HG02623 (cell line): ENCODE results near the gene NAGK.
"Not testable (repeated sequence)": the region's sequence is repeated elsewhere in the genome, so short reads cannot be mapped to it uniquely, and the experiment has no call there.

Experiments used
- ATAC-seq: cut with Tn5 transposase; IDR thresholded peaks from one replicate; pipeline ENCODE4 v1.9.1; 2021; ENCODE audit warnings: moderate library complexity; ENCODE audit not compliant: unreplicated experiment

The NAGK gene

DNA sequence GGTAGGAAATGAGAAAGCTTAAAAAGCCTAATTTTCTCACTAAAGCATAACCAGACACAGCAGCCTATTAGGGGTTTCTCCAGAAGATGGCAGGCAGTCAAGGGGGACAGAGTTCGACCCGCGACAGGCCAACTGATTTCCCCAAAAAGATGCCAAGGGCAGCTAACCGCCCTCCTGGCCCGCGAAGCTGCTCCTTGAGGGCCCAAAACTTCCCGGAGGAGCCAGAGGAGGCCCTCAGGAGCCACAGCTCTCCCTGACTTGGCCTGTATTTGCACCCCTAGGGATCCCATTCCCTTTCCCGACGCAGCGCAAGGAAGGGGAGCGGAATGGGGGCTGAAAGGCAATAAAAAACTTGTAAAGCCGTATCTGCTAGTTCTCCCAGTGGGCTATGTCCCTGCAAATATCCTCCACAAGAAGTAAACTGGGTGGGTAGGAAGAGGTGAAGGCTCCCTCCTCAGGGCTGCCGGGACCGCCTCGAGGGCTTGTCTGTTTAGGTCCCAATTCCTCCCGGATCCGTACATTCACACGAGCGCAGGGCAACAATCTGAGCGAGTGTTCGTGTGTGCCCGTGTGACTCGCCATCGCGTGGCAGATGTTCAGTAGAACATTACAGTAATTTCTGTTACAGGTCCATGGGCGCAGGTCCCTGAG is 756 bp upstream of the NAGK start:
- peak; percentile 1 for ATAC-seq

DNA sequence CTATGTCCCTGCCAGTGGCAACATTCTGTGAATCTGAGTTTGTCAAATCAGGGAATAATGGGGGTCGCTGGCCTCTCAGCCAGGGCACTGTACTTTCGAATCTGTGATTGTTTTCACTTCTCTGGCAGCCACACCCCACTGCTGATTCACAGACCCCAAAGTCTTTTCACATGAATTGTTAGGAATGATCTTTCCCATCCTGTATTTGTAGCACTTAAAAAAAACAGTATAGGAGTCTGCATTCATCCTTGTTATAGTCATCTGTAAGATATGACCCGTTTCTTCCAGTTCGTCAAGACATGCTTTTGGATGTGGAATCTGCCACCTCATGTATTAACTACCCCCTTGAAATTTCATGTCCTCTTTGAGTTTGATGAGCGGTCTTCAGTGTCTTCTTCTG is 928 bp downstream of the NAGK start:
- no peak for ATAC-seq

DNA sequence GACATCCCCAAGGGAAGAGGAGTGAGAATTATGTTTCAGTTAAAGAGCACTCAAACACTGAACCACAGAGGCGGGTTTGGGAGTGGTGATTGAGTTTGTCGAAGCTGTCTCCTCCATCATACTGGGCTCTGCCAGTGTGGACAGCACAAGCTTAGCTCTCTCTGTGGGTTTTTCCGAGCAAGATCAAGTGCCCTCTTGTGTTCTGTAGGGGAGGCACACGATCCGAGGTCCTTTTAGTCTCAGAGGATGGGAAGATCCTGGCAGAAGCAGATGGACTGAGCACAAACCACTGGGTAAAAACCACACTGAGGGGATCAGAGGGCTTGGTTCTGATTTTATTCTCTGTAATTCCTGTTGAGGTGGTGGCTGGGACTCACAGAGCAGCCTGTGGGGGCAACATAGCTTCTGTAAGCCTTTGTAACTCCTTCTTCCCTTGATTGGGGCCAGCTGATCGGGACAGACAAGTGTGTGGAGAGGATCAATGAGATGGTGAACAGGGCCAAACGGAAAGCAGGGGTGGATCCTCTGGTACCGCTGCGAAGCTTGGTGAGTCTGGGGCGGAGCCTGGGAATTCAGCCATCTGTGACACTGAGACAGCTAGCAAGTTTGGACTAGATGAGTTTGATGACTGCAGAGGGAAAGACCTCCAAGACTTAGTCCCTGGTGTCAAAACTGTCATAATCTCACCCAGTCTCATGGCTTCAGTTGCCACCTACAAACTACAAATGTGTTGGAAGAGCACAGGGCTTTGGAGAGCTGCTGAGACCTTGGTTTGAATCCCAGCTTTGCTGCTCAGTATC is 2.0 kb downstream of the NAGK start:
- ATAC-seq = no peak

- ATAC-seq = peak; percentile 35
Measured at GRCh38 chr2:71071681-71072398, 3.4 kb downstream of the NAGK start.

DNA sequence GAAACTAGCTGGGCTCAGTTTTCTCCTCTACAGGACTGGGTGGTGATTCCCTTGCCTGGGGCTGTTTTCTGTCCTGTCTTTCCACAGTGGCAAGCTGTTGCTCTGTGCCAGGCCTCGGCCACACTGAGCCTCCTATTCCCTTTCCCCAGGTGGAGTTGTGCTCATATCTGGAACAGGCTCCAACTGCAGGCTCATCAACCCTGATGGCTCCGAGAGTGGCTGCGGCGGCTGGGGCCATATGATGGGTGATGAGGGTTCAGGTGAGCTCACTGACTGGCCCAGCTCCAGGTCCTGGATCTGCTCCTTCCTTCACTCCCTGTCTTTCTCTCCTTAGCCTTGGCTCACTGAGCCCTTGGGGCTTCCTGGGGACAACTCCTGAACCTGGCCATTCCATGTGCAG is 4.0 kb downstream of the NAGK start:
- no peak for ATAC-seq

GRCh38 chr2:71073475-71073874 is 5.0 kb downstream of the NAGK start:
- ATAC-seq = no peak

DNA sequence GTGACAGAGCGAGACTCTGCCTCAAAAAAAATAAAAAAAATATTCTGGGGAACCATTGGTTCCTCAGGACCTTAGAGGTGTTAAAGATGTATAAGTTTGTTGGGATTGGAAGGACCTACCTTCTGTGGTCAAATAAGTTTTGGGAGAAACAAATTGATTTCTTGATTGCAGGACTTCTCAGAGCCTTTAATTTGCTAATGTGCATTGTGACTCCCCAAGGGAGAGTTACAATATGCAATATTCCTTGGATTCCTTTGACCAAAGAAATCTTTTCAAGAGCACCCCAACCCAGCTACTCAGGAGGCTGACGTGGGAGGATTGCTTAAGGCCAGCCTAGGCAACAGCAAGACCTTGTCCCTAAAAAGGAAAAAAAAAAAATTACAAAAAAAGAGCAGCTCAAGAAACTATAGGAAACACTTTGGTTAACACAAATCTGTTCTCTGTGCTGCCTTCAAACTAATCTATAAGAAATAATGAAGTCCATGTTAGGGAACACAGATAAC is 6.5 kb downstream of the NAGK start:
- ATAC-seq = no peak

GRCh38 chr2:71078624-71079023 is 10.2 kb downstream of the NAGK start:
- no peak for ATAC-seq

DNA sequence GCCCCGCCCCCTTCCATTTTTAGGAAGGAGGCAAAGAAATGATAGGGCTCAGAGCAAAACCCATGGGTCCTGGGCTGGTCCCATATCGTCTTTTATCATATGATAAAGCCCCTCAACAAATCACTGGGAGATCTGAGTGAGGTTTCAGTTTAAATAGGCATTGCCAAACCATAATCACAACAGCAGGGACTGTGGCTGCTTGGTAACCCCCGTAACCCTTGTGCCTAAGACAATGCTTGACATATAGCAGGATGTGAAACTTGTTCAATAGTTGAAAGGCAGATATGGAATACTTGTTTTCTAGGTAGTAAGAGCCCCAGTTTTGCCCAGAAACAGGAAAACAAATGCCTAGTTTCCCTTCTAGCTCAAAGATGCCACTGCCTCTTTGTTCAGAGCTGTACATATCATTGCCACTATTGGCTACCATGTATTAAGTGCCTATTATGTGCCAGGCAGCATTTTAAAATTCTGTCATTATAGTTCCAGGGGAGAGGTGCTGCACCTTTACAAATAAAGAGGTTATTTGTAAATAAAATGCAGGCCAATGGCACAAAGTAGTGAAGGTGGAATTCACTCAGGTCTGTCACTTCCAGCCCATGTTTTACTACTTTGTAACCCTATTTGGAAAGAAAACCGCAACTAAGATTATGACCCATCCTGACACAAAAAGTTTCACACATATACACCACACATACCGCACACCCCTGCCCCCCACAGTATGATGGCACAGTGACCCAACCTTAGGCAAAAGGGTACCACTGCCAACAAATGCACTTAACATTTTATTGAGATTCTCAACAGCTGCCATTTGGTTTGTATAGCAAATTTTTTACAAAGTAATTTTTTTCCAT is 14.2 kb downstream of the NAGK start:
- no peak for ATAC-seq

DNA sequence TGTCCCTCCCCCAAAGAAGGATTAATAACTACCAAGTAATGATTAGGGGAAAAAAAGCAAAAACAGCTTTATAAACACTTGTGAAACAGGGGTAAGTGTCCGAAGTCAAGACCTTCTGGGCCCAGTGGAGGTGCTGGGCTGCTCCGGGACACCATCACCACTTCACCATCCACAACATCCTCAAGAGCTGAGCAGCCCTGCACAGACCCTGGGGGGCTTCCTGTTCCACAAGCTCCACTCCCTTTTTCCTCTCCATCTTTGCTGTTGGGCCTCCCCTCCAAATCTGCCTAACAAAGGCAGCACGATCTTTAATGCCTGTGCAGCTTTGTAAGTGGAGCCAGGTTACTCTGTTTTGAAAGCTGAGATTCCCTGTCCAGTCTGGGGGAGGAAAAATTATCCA is 14.8 kb downstream of the NAGK start:
- ATAC-seq = not testable (repeated sequence)

- ATAC-seq = not testable (repeated sequence)
Measured at GRCh38 chr2:71083752-71084312, 15.4 kb downstream of the NAGK start.

DNA sequence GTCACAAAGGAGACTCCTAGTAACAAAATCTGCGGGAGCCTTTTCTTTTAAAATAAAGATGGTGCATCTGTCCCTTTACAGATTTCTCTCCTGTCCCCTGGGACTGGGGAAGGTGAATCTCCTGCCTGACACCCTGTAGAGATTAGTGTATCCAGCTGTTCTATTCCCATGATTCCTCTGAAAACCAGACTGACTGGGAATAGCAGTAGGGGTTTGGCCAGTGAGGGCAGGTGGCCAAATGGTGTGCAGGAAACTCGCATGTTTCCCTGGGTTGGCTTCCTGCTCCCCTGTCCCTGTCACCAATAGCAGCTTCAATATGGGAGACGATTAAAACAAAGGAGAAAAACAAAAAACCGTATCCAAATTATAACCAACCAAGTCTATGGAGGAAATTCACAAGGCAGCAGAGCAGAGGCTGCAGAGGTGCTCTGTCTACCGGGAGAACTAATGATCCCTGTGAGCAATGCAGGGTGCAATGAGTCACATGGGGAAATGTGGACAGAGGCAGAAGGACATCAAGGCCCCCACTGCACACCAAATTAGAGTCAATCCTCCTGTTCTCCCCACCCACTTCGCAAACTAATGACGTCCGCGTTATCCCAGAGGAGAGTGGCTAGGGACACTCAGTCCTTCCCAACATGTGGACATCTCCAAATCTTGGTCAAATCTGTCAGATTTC is 17.0 kb downstream of the NAGK start:
- ATAC-seq = not testable (repeated sequence)

GRCh38 chr2:71089475-71089874 is 21.0 kb downstream of the NAGK start:
- ATAC-seq = not testable (repeated sequence)

DNA sequence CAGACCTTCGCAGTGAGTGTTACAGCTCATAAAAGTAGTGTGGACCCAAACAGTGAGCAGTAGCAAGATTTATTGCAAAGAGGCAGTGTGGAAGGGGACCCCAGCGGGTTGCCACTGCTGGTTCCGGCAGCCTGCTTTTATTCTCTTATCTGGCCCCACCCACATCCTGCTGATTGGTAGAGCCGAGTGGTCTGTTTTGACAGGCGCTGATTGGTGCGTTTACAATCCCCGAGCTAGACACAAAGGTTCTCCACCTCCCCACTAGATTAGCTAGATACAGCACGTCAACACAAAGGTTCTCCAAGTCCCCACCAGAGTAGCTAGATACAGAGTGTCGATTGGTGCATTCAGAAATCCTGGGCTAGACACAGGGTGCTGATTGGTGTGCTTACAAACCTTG is 23.4 kb downstream of the NAGK start:
- ATAC-seq = not testable (repeated sequence)

DNA sequence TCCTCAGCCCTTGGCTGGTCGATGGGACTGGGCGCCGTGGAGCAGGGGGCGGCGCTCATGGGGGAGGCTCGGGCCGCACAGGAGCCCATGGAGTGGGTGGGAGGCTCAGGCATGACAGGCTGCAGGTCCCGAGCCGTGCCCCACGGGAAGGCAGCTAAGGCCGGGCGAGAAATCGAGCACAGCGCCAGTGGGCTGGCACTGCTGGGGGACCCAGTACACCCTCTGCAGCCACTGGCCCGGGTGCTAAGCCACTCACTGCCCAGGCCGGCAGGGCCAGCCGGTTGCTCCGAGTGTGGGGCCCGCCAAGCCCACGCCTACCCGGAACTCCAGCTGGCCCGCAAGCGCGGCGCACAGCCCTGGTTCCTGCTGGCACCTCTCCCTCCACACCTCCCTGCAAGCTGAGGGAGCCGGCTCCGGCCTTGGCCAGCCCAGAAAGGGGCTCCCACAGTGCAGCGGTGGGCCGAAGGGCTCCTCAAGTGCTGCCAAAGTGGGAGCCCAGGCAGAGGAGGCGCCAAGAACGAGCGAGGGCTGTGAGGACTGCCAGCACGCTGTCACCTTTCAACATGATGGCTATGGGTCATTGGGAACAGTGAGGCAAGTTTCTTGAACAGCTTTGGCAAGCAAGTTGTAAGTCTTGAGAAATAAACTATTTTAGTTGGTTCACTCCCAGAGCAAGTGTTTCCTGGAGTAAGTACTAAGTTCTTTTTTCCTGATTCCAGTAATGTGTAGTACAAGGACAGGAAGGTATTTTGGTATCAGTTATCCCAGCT is 24.2 kb downstream of the NAGK start:
- not testable (repeated sequence) for ATAC-seq

GRCh38 chr2:71100195-71100964 is 31.9 kb downstream of the NAGK start:
- ATAC-seq = no peak

- ATAC-seq = no peak
Measured at GRCh38 chr2:71101656-71102055, 33.2 kb downstream of the NAGK start.

DNA sequence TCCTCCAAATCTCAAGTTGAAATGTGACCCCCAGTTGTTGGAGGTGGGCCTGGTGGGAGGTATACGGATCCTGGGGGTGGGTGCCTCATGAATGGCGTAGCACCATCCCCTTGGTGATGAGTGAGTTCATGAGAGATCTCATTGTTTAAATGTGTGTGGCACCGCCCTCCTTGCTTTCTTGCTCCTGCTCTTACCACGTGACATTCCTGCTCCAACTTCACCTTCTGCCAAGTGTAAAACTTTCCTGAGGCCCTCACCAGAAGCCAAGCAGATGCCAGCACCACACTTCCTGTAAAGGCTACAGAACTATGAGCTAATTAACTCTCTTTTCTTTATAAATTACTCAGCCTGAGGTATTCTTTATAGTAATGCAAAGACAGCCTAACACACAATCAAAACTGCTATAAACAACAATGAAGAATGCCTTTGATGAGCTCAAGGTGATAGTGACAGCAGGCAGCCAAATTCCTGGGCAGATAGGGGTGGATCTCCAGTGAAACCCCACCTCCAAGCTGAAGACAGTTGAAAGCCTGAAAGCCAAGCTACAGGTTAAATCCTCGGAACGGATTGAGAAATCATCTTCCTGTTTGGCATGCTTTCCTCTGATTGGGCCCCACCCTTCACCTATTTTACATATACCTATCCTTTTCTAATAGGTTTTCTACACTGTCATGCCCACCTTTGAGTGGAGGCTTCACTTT is 34.7 kb downstream of the NAGK start:
- ATAC-seq = no peak
